OCI-LY1 (cell line): Measurements from ENCODE around the gene LGALS8.

ENCODE experiments used
- EZH2 ChIP-seq: fragments of 200-600 bp; sonication (generic), shearing (Covaris generic); IDR thresholded peaks from 2 replicates; pipeline ENCODE4 v1.8.0; 2017; ENCODE audit warnings: borderline replicate concordance, mixed run types, mild to moderate bottlenecking, antibody characterized with exemption, low read length, moderate library complexity, mixed read lengths
- TF ChIP-seq, protein P1 (sequence below): fragments of 200-600 bp; sonication (generic), shearing (Covaris generic); IDR thresholded peaks from 2 replicates; pipeline ENCODE4 v1.5.1; 2017; ENCODE audit warnings: mild to moderate bottlenecking, antibody characterized with exemption, low read length, moderate library complexity, mixed read lengths

DNA sequence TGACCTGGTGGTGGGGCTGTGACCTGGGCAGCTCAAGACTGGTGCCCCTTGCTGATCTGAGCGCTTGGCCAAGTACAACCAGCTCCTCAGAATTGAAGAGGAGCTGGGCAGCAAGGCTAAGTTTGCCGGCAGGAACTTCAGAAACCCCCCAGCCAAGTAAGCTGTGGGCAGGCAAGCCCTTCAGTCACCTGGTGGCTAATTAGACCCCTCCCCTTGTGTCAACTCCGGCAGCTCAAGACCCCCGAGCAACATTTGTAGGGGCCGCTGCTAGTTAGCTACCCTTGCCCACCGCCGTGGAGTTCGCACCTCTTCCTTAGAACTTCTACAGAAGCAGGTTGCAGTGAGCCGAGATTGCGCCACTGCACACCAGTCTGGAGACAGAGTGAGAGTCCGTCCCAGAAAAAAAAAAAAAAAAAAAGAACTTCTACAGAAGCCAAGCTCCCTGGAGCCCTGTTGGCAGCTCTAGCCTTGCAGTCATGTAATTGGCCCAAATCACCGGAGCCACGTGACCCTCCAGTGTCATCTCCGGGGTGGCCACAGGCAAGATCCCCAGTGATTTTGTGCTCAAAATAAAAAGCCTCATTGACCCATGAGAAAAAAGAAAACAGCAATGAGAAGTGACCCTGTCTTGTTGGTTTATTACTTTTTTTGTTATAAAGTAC is 39.3 kb upstream of the LGALS8 start:
- TF ChIP-seq, protein P1, sequence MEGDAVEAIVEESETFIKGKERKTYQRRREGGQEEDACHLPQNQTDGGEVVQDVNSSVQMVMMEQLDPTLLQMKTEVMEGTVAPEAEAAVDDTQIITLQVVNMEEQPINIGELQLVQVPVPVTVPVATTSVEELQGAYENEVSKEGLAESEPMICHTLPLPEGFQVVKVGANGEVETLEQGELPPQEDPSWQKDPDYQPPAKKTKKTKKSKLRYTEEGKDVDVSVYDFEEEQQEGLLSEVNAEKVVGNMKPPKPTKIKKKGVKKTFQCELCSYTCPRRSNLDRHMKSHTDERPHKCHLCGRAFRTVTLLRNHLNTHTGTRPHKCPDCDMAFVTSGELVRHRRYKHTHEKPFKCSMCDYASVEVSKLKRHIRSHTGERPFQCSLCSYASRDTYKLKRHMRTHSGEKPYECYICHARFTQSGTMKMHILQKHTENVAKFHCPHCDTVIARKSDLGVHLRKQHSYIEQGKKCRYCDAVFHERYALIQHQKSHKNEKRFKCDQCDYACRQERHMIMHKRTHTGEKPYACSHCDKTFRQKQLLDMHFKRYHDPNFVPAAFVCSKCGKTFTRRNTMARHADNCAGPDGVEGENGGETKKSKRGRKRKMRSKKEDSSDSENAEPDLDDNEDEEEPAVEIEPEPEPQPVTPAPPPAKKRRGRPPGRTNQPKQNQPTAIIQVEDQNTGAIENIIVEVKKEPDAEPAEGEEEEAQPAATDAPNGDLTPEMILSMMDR: no peak
- TF ChIP-seq EZH2: no peak
